GM12865 (cell line): Measurements from ENCODE around the gene TTBK2.
A peak's percentile ranks its signal among the peaks of the same experiment; 100 is the strongest.

Experiments used
- DNase-seq: peaks from one replicate; pipeline ENCODE4 v3.0.0; 2010; ENCODE audit warnings: low read depth
- H3K4me3 ChIP-seq: 2 replicates; pipeline ENCODE4 v1.5.1; 2011; ENCODE audit warnings: mild to moderate bottlenecking, low read depth, low read length, control low read depth
- CTCF ChIP-seq: IDR thresholded peaks from 2 replicates; pipeline ENCODE4 v1.5.1; 2011; ENCODE audit warnings: low read length, control low read depth, low read depth, inconsistent platforms; ENCODE audit not compliant: insufficient read depth; ENCODE audit errors: missing control alignments

Gene TTBK2

GRCh38 chr15:42744195-42744594 is 176.4 kb downstream of the TTBK2 start:
- no peak for DNase-seq
- H3K4me3 ChIP-seq = no peak overlapping the region
- TF ChIP-seq CTCF = no peak

GRCh38 chr15:42742149-42742548 is 178.4 kb downstream of the TTBK2 start:
- no peak overlapping the region for H3K4me3 ChIP-seq
- no peak for TF ChIP-seq CTCF
- DNase-seq = no peak

GRCh38 chr15:42741710-42742109 is 178.9 kb downstream of the TTBK2 start:
- no peak for DNase-seq
- TF ChIP-seq CTCF = no peak
- no peak overlapping the region for H3K4me3 ChIP-seq

- TF ChIP-seq CTCF = no peak
- no peak for DNase-seq
- peak overlapping the region; percentile 75 for H3K4me3 ChIP-seq
Measured at GRCh38 chr15:42737529-42738328, 182.8 kb downstream of the TTBK2 start.

- DNase-seq = peak; percentile 89
- H3K4me3 ChIP-seq = peak within 1 kb of the TSS; percentile 83
- no peak for TF ChIP-seq CTCF
Measured at GRCh38 chr15:42736793-42737528, 183.6 kb downstream of the TTBK2 start, which contains the start of gene CDAN1. Gene CDAN1, minus strand, starts transcription at chr15:42737128. Its CDS starts 26 bp downstream, at chr15:42737102.

- H3K4me3 ChIP-seq = peak overlapping the region; percentile 83
- DNase-seq = peak; percentile 21
- no peak for TF ChIP-seq CTCF
Measured at GRCh38 chr15:42736178-42736792, 184.3 kb downstream of the TTBK2 start.
